ENCODE data around the gene HLA-DPB1.

HLA-DPB1 gene

DNA sequence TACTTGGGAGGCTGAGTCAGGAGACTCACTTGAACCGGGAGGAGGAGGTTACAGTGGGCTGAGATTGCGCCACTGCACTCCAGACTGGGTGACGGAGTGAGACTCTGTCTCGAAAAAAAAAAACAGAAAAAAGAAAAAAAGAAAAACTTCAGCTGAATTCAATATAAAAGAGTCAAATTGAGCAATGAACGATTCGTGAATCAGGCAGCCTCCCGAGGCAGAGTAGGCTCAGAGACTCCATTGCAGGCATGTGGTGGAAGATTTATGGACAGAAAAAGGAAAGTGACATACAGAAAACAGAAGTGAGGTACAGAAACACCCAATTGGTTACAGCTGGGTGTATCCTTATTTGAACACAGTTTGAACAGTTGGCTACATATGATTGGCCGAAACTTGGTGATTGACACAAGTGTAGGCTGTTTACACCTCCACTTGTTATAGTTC lies 56.3 kb downstream of the HLA-DPB1 start:
- peaks cover 30% of the 10 kb centered on the region for H3K4me1 Mint-ChIP-seq
- peaks cover 43% of the 10 kb centered on the region for H3K27me3 Mint-ChIP-seq (ENCODE audit: low read depth, poor library complexity)
- TF ChIP-seq, protein P1, sequence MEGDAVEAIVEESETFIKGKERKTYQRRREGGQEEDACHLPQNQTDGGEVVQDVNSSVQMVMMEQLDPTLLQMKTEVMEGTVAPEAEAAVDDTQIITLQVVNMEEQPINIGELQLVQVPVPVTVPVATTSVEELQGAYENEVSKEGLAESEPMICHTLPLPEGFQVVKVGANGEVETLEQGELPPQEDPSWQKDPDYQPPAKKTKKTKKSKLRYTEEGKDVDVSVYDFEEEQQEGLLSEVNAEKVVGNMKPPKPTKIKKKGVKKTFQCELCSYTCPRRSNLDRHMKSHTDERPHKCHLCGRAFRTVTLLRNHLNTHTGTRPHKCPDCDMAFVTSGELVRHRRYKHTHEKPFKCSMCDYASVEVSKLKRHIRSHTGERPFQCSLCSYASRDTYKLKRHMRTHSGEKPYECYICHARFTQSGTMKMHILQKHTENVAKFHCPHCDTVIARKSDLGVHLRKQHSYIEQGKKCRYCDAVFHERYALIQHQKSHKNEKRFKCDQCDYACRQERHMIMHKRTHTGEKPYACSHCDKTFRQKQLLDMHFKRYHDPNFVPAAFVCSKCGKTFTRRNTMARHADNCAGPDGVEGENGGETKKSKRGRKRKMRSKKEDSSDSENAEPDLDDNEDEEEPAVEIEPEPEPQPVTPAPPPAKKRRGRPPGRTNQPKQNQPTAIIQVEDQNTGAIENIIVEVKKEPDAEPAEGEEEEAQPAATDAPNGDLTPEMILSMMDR (IDR thresholded peaks at IDR 0.05): no peak
- peaks cover 3% of the 10 kb centered on the region for H3K9me3 Mint-ChIP-seq
- H3K4me3 Mint-ChIP-seq: no peak overlapping the region
- no peak overlapping the region for H3K27ac Mint-ChIP-seq
- no peak for DNase-seq
- no peaks in the 10 kb centered on the region for H3K36me3 Mint-ChIP-seq (ENCODE audit: low read depth)

GRCh38 chr6:33136310-33136900 lies 60.6 kb downstream of the HLA-DPB1 start:
- peaks cover 3% of the 10 kb centered on the region for H3K9me3 Mint-ChIP-seq
- H3K27ac Mint-ChIP-seq: peak overlapping the region; percentile 91
- DNase-seq: no peak
- TF ChIP-seq, protein P1 (IDR thresholded peaks at IDR 0.05): no peak
- peaks cover 31% of the 10 kb centered on the region for H3K4me1 Mint-ChIP-seq
- H3K4me3 Mint-ChIP-seq: peak overlapping the region; percentile 47
- H3K27me3 Mint-ChIP-seq (ENCODE audit: low read depth, poor library complexity): peaks cover 32% of the 10 kb centered on the region
- no peaks in the 10 kb centered on the region for H3K36me3 Mint-ChIP-seq (ENCODE audit: low read depth)
